ENCODE data around the gene UBXN10.

DNA sequence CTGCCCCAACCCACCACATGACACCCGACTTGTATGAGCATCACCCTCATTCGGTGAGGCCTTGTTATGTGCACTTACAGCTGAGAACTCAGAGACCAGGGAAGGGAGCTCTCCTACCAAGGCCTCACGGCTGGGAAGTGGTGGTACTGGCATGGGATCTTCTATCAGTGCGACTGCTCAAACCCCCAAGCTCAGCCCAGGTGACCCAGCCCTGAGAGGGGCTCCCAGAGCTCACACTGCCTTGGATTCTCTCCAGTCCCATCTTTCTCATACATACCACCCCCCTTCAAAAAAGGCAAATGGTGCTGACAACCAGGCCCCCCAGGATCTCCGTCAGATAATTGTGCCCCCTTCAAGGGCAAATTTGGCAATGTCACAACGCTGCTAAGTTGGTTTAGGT is 47.5 kb upstream of the UBXN10 start:
- TF ChIP-seq TAF1 (IDR thresholded peaks at IDR 0.05; ENCODE audit: borderline replicate concordance, low read depth, low read length), result no peak
- no peak for TF ChIP-seq POLR2AphosphoS5 (IDR thresholded peaks at IDR 0.05; ENCODE audit: low read depth, low read length)
- TF ChIP-seq POLR2A (IDR thresholded peaks at IDR 0.05; ENCODE audit: low read depth, low read length), result no peak

Measured in GM12892 (cell line).